Measurements from ENCODE around the gene PTGER3.
"Not testable (repeated sequence)": the region's sequence is repeated elsewhere in the genome, so short reads cannot be mapped to it uniquely, and the experiment has no call there.

PTGER3 gene

DNA sequence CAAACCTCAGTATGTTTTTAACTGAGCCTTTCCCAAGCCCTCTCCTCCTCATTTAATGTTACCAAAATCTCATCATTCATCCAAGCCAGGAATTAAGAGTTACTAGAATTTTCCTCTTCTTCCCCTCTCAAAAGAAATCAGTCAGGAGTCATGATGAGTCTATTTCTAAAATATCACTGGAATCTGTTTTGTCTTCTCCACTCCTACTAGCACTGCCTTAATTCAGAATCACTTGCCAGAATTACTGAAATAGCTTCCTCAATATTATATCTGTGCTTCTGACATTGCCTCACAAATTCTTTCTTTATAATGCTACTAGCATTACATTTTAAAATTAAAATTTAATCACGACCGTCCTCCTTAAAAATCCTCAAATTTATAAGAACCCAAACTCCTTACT, 106.1 kb downstream of the PTGER3 start:
- no peak for DNase-seq

DNA sequence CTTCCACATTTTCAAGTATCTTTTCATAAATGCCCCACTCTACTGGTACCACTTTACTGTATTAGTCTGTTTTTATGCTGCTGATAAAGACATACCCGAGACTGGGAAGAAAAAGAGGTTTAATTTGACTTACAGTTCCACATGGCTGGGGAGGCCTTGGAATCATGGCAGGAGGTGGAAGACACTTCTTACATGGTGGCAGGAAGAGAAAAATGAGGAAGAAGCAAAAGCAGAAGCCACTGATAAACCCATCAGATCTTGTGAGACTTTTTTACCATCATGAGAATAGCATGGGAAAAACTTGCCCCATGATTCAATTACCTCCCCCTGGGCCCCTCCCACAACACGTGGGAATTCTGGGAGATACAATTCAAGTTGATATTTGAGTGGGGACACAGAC, 107.2 kb downstream of the PTGER3 start:
- DNase-seq, result not testable (repeated sequence)

DNA sequence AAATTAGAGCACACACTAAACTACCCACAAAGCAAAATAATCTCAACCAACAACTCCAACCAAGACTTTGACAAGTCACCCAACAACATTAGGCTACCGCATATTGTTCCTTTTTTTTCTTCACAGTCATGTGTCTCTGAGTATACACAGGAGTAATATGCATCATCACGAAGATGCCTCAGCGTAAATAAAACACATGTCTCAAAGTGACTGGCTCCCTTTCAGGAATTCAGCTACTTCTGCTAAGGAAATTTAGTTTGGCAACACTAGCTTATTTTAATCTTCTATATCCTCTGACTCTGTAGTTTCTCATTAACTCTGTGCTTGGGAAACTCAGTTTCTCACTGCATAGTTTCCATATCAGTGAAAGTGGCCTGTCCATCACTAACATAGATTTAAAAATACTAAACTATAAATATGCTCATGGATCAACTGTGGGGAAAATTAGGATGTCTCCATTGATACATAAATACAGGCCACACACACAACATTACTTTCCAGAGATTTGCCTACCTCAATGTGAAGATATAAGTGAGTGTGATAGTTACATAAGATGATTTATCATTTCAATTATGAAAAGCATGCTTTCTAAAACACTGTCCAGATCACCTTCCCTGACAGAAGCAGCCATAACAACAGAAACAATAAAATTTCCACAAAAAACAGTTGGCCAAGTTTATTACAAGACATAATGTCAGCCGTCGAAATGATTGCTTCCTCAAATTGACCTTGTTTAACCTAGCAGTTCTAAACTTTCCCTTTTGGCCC, 113.2 kb downstream of the PTGER3 start:
- peak; percentile 53 for DNase-seq

DNA sequence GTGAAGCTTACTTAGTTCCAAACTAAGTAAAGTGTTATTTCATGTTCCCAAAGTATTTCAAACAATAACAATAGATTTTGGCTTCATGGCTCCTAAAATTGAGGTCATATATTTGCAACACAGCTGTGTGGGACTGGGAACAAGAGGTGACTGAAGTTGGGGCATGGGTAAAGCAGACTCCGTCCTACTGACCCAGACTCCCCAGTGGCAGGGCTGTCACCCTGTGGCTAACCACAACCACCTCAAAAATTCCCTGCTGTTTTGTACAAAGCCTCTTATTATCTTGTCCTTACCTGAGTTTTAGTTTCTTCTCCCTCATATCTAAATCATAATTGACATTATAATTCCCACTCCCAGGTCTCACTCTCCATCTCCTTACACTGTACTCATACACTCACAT, 117.6 kb downstream of the PTGER3 start:
- no peak for DNase-seq

DNA sequence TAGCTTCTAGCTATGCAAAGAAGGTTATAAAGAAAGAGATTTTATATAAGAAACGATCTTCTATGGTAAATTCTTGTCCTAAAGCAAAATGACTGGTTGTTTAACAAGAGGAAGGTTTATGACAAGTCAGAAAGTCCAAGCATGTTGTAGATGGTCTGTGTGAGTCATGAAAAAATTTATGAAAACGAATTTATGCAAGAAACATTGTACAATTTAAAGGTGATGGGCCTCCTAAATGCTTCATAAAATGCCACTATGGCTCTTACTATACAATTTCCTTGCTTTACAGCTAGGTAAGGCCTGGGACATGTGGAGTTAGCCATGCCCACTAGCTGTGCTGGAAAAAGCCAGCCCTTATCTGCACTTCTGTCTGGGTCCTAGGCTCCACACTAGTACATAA, 125.4 kb downstream of the PTGER3 start:
- DNase-seq, result no peak

All from inflammatory macrophage treated with lipopolysaccharide for 4 hours (primary cell).